ENCODE results near the gene AXIN1.

The AXIN1 gene

DNA sequence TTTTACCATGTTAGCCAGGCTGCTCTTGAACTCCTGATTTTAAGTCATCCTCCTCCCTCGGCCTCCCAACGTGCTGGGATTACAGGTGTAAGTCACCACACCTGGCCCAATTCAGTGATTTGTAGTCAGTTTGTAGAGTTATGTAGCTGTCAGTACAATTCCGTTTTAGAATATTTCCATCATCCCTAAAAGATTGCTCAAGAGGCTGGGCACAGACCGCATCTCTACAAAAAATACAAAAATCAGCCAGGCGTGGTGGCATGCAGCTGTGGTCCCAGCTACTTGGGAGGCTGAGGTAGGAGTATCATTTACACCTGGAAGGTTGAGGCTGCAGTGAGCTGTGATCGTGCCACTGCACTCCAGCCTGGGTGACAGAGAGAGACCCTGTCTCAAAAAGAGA, 97.3 kb downstream of the AXIN1 start:
- H3K9me3 ChIP-seq (ENCODE audit: control insufficient read depth, low read length) = no peaks in the 10 kb centered on the region
- TF ChIP-seq, protein P1, sequence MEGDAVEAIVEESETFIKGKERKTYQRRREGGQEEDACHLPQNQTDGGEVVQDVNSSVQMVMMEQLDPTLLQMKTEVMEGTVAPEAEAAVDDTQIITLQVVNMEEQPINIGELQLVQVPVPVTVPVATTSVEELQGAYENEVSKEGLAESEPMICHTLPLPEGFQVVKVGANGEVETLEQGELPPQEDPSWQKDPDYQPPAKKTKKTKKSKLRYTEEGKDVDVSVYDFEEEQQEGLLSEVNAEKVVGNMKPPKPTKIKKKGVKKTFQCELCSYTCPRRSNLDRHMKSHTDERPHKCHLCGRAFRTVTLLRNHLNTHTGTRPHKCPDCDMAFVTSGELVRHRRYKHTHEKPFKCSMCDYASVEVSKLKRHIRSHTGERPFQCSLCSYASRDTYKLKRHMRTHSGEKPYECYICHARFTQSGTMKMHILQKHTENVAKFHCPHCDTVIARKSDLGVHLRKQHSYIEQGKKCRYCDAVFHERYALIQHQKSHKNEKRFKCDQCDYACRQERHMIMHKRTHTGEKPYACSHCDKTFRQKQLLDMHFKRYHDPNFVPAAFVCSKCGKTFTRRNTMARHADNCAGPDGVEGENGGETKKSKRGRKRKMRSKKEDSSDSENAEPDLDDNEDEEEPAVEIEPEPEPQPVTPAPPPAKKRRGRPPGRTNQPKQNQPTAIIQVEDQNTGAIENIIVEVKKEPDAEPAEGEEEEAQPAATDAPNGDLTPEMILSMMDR (IDR thresholded peaks at IDR 0.05) = no peak
- H3K79me2 ChIP-seq = peaks cover 16% of the 10 kb centered on the region
- H2AFZ ChIP-seq = no peak overlapping the region
- H3K27me3 ChIP-seq (ENCODE audit: control insufficient read depth, insufficient read depth, low read length) = no peaks in the 10 kb centered on the region
- no peak overlapping the region for H3K4me3 ChIP-seq (ENCODE audit: low read depth, low read length)
- H3K9ac ChIP-seq = no peak overlapping the region
- H3K4me1 ChIP-seq = no peaks in the 10 kb centered on the region
- H3K36me3 ChIP-seq (ENCODE audit: control insufficient read depth, insufficient read depth, low read length) = no peaks in the 10 kb centered on the region
- H3K4me2 ChIP-seq (ENCODE audit: low read length) = no peak overlapping the region
- H3K27ac ChIP-seq = no peak overlapping the region

DNA sequence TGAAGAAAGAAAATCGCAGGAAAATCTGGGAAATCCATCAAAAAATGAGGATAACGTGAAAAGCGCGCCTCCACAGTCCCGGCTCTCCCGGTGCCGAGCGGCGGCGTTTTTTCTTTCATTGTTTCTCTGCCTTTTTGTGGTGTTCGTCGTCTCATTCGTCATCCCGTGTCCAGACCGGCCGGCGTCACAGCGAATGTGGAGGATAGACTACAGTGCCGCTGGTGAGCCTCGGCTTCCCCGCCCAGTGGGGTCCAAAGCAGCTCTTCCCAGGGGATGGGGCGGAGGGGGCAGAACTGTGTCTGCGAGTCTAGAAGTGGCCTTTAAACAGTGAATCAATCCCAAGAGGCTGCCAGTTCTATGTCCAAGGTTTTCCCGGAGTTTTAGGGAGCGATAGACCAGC, 98.1 kb downstream of the AXIN1 start:
- Histone ChIP-seq H3K36me3 (ENCODE audit: control insufficient read depth, insufficient read depth, low read length) (no peaks in the 10 kb centered on the region), H3K79me2 (peaks cover 19% of the 10 kb centered on the region), H2AFZ (no peak overlapping the region), H3K4me1 (no peaks in the 10 kb centered on the region), H3K4me2 (ENCODE audit: low read length) (no peak overlapping the region), H3K27ac (no peak overlapping the region), H3K27me3 (ENCODE audit: control insufficient read depth, insufficient read depth, low read length) (no peaks in the 10 kb centered on the region), H3K9me3 (ENCODE audit: control insufficient read depth, low read length) (no peaks in the 10 kb centered on the region), H3K4me3 (ENCODE audit: low read depth, low read length) (no peak overlapping the region), H3K9ac (no peak overlapping the region)
- TF ChIP-seq, protein P1 (IDR thresholded peaks at IDR 0.05) = no peak

DNA sequence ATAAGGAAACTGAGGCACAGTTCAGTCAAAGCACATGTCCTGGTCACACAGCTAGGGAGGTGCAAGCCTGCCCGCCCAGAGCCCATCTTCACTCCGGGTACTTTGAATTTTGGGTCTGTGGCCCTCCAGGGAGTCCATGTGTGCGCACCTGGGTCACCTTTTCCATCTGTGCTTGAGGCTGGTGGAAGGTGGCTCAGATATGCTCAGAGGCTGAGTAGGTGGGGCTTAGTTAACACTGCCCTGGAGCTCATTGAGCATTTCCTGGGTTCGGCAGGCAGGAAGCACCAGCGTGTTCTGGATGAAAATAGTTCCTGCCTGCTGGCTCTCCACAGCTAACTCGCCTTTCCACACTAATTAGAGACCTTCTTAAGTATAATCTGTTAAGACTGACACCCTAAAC, 98.7 kb downstream of the AXIN1 start:
- H2AFZ ChIP-seq = no peak overlapping the region
- no peaks in the 10 kb centered on the region for H3K4me1 ChIP-seq
- no peaks in the 10 kb centered on the region for H3K36me3 ChIP-seq (ENCODE audit: control insufficient read depth, insufficient read depth, low read length)
- H3K4me3 ChIP-seq (ENCODE audit: low read depth, low read length) = no peak overlapping the region
- H3K9me3 ChIP-seq (ENCODE audit: control insufficient read depth, low read length) = no peaks in the 10 kb centered on the region
- no peaks in the 10 kb centered on the region for H3K27me3 ChIP-seq (ENCODE audit: control insufficient read depth, insufficient read depth, low read length)
- no peak overlapping the region for H3K4me2 ChIP-seq (ENCODE audit: low read length)
- no peak overlapping the region for H3K27ac ChIP-seq
- TF ChIP-seq, protein P1 (IDR thresholded peaks at IDR 0.05) = no peak
- no peak overlapping the region for H3K9ac ChIP-seq
- peaks cover 19% of the 10 kb centered on the region for H3K79me2 ChIP-seq

DNA sequence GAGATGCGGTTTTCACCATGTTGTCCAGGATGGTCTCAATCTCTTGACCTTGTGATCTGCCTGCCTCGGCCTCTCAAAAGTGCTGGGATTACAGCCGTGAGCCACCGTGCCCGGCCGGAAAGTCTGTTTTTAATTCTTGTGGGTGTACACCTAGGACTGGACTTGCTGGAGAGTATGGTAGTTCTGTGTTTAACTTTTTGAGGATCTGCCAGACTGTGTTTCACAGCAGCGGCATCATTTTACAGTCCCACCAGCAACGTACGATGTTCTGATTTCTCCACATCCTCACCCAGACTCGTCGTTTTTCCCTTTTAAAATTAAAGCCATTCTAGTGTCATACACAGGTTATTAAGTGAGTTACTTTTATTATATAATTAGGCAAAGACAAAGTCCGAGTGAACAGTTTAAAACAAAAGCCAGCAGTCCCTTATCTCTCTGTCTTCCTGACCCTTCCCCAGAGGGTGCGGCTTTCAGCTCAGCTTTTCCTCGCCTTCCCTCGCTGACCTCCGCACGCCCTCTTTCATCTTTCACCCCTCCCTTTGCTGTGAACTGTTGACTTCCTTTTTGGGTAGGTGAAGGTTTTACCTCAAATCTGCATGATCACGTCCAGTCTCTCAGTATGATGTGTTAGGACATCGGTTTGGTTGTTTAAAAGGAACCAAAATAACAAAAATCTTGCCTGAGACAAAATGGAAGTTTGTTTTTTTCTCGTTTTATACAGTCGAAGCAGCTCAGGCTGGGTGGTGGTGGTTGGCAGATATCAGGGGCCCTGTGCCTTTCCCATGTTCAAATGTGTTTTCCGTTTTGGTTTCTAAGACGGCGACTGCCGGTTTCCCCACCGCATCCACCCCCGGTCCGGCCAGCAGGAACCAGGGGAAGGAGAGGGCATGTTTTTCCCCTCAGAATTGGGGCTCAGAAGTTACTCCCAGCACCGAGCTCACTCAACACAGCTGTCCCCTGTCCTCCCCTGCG, 99.9 kb downstream of the AXIN1 start:
- Histone ChIP-seq H3K4me3 (ENCODE audit: low read depth, low read length) (no peak overlapping the region), H3K9me3 (ENCODE audit: control insufficient read depth, low read length) (no peaks in the 10 kb centered on the region), H3K79me2 (peaks cover 20% of the 10 kb centered on the region), H3K27me3 (ENCODE audit: control insufficient read depth, insufficient read depth, low read length) (no peaks in the 10 kb centered on the region), H3K9ac (no peak overlapping the region), H3K27ac (no peak overlapping the region), H3K4me1 (no peaks in the 10 kb centered on the region), H3K4me2 (ENCODE audit: low read length) (no peak overlapping the region), H2AFZ (no peak overlapping the region), H3K36me3 (ENCODE audit: control insufficient read depth, insufficient read depth, low read length) (no peaks in the 10 kb centered on the region)
- TF ChIP-seq, protein P1 (IDR thresholded peaks at IDR 0.05) = no peak

Data from parathyroid adenoma (tissue), 2 donors.